Measurements from ENCODE around the gene HASPIN. TPM values are rescaled to one million over a fixed set of nuclear protein-coding genes. Genes with fewer than 3 reads are reported as not detected.
"Not testable (repeated sequence)": the region's sequence is repeated elsewhere in the genome, so short reads cannot be mapped to it uniquely, and the experiment has no call there.

Gene HASPIN
- polyA plus RNA-seq, 1 donor (not counting 4 experiments of a cell fraction or from before 2014, with no cell fraction given): 3.5 TPM

DNA sequence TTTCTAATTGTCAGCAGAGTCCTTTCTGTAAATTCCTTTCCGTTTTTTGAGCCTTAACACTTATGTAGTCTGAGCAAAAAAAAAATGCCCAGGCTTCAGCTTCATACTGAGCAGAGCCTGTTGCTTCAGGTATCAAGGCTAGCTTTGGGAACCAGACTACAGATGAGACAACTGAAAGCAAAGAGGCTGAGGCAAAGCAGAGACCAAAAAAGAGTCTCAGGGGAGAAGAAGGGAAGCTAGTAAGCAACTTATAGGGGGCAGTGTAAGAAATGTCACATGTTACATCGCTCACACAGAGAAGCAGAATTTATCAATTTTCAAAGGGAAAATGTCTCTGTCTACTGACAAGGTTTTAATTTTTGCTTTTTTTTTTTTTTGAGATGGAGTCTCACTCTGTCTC is 3.3 kb downstream of the HASPIN start:
- FAIRE-seq: no peak
- Histone ChIP-seq H3K4me3 (ENCODE audit: control insufficient read depth in 2 of 3, extremely low read depth in 1 of 3, insufficient read depth in 2 of 3, low read depth in 1 of 3, low read length in 3 of 3) (no peak overlapping the region), H3K36me3 (ENCODE audit: control insufficient read depth in 2 of 2, extremely low read depth in 1 of 2, insufficient read depth in 2 of 2, low read length in 2 of 2) (peaks cover 0 to 30% of the 10 kb centered on the region in 2 experiments), H3K27ac (ENCODE audit: control insufficient read depth, insufficient read depth, low read length) (no peak overlapping the region), H3K4me2 (ENCODE audit: control insufficient read depth, extremely low read depth, insufficient read depth, low read depth, low read length) (no peak overlapping the region), H3K27me3 (ENCODE audit: control insufficient read depth, extremely low read depth, insufficient read depth, low read length) (no peaks in the 10 kb centered on the region), H3K4me1 (ENCODE audit: control insufficient read depth, extremely low read depth, insufficient read depth, low read length) (peaks cover 17% of the 10 kb centered on the region), H3K9me3 (ENCODE audit: control insufficient read depth, low read depth, low read length) (no peaks in the 10 kb centered on the region), H3K9me1 (ENCODE audit: control insufficient read depth, extremely low read depth, insufficient read depth, low read length) (peaks cover 2% of the 10 kb centered on the region), H3K79me2 (ENCODE audit: control insufficient read depth, insufficient read depth, low read length) (peaks cover 42% of the 10 kb centered on the region), H3K9ac (ENCODE audit: control insufficient read depth, extremely low read depth, insufficient read depth, low read length) (no peak overlapping the region), H4K20me1 (ENCODE audit: control insufficient read depth, extremely low read depth, insufficient read depth, low read length) (no peaks in the 10 kb centered on the region), H2AFZ (ENCODE audit: control insufficient read depth, low read length) (no peak overlapping the region)
- dilution Hi-C loops (cut with MboI; ENCODE audit: extremely low pct_ligation_motif_present, low sequenced_read_pairs): no loop called here
- no peak for DNase-seq (ENCODE audit: low read depth, low spot score)
- no peak for TF ChIP-seq EZH2 (IDR thresholded peaks at IDR 0.05; ENCODE audit: low read length)
- TF ChIP-seq, protein P1, sequence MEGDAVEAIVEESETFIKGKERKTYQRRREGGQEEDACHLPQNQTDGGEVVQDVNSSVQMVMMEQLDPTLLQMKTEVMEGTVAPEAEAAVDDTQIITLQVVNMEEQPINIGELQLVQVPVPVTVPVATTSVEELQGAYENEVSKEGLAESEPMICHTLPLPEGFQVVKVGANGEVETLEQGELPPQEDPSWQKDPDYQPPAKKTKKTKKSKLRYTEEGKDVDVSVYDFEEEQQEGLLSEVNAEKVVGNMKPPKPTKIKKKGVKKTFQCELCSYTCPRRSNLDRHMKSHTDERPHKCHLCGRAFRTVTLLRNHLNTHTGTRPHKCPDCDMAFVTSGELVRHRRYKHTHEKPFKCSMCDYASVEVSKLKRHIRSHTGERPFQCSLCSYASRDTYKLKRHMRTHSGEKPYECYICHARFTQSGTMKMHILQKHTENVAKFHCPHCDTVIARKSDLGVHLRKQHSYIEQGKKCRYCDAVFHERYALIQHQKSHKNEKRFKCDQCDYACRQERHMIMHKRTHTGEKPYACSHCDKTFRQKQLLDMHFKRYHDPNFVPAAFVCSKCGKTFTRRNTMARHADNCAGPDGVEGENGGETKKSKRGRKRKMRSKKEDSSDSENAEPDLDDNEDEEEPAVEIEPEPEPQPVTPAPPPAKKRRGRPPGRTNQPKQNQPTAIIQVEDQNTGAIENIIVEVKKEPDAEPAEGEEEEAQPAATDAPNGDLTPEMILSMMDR (optimal IDR thresholded peaks at IDR 0.05 in 1 of 3, IDR thresholded peaks at IDR 0.05 in 1 of 3, conservative IDR thresholded peaks at IDR 0.05 in 1 of 3; ENCODE audit: extremely low read depth in 1 of 3, insufficient read depth in 2 of 3, low read length in 3 of 3): no peak

DNA sequence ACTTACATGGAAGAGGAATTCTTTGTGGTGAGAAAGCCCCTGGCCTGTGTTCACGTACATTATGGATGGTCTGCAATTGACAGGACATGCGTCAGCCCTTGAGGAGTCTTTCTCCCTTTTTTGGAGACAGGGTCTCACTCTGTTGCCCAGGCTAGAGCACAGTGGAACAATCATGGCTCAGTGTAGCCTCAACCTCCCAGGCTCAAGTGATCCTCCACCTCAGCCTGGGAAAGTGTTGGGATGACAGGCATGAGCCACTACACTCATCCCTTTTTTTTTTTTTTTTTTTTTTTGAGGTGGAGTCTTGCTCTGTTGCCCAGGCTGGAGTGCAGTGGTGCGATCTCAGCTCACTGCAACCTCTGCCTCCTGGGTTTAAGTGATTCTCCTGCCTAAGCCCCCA is 4.4 kb downstream of the HASPIN start:
- DNase-seq (ENCODE audit: low read depth, low spot score); dilution Hi-C loops (cut with MboI; ENCODE audit: extremely low pct_ligation_motif_present, low sequenced_read_pairs); H3K9me1 ChIP-seq (ENCODE audit: control insufficient read depth, extremely low read depth, insufficient read depth, low read length); H2AFZ ChIP-seq (ENCODE audit: control insufficient read depth, low read length); H3K9ac ChIP-seq (ENCODE audit: control insufficient read depth, extremely low read depth, insufficient read depth, low read length); FAIRE-seq; H3K9me3 ChIP-seq (ENCODE audit: control insufficient read depth, low read depth, low read length); H3K4me2 ChIP-seq (ENCODE audit: control insufficient read depth, extremely low read depth, insufficient read depth, low read depth, low read length); H3K27ac ChIP-seq (ENCODE audit: control insufficient read depth, insufficient read depth, low read length); H4K20me1 ChIP-seq (ENCODE audit: control insufficient read depth, extremely low read depth, insufficient read depth, low read length); H3K4me3 ChIP-seq (ENCODE audit: control insufficient read depth in 2 of 3, extremely low read depth in 1 of 3, insufficient read depth in 2 of 3, low read depth in 1 of 3, low read length in 3 of 3); H3K27me3 ChIP-seq (ENCODE audit: control insufficient read depth, extremely low read depth, insufficient read depth, low read length); H3K4me1 ChIP-seq (ENCODE audit: control insufficient read depth, extremely low read depth, insufficient read depth, low read length): not testable (repeated sequence)
- Histone ChIP-seq H3K79me2 (ENCODE audit: control insufficient read depth, insufficient read depth, low read length) (peaks cover 34% of the 10 kb centered on the region), H3K36me3 (ENCODE audit: control insufficient read depth in 2 of 2, extremely low read depth in 1 of 2, insufficient read depth in 2 of 2, low read length in 2 of 2) (peaks cover 0 to 23% of the 10 kb centered on the region in 2 experiments)

DNA sequence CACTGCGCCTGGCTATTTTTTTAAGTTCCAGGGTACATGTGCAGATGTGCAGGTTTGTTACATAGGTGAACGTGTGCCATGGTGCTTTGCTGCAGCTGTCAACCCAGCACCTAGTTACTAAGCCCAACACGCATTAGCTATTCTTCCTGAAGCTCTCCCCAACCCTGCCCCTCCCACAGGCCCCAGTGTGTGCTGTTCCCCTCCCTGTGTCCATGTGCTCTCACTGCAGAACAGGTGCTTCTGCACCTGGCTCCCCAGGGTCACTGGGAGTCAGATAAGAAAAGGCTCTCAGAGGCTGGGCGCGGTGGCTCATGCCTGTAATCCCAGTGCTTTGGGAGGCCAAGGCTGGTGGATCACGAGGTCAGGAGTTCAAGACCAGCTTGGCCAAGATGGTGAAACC is 6.2 kb downstream of the HASPIN start:
- Histone ChIP-seq H3K27me3 (ENCODE audit: control insufficient read depth, extremely low read depth, insufficient read depth, low read length) (no peaks in the 10 kb centered on the region), H3K36me3 (ENCODE audit: control insufficient read depth in 2 of 2, extremely low read depth in 1 of 2, insufficient read depth in 2 of 2, low read length in 2 of 2) (peaks cover 0 to 23% of the 10 kb centered on the region in 2 experiments), H3K79me2 (ENCODE audit: control insufficient read depth, insufficient read depth, low read length) (peaks cover 18% of the 10 kb centered on the region), H3K4me3 (ENCODE audit: control insufficient read depth in 2 of 3, extremely low read depth in 1 of 3, insufficient read depth in 2 of 3, low read depth in 1 of 3, low read length in 3 of 3) (no peak overlapping the region), H3K9me1 (ENCODE audit: control insufficient read depth, extremely low read depth, insufficient read depth, low read length) (no peaks in the 10 kb centered on the region), H3K9ac (ENCODE audit: control insufficient read depth, extremely low read depth, insufficient read depth, low read length) (no peak overlapping the region), H3K4me2 (ENCODE audit: control insufficient read depth, extremely low read depth, insufficient read depth, low read depth, low read length) (no peak overlapping the region), H3K9me3 (ENCODE audit: control insufficient read depth, low read depth, low read length) (no peaks in the 10 kb centered on the region), H2AFZ (ENCODE audit: control insufficient read depth, low read length) (no peak overlapping the region), H3K27ac (ENCODE audit: control insufficient read depth, insufficient read depth, low read length) (no peak overlapping the region), H3K4me1 (ENCODE audit: control insufficient read depth, extremely low read depth, insufficient read depth, low read length) (peaks cover 4% of the 10 kb centered on the region), H4K20me1 (ENCODE audit: control insufficient read depth, extremely low read depth, insufficient read depth, low read length) (no peaks in the 10 kb centered on the region)
- FAIRE-seq (no peak), DNase-seq (ENCODE audit: low read depth, low spot score) (no peak)
- dilution Hi-C loops (cut with MboI; ENCODE audit: extremely low pct_ligation_motif_present, low sequenced_read_pairs): no loop called here
- TF ChIP-seq, protein P1 (optimal IDR thresholded peaks at IDR 0.05 in 1 of 3, IDR thresholded peaks at IDR 0.05 in 1 of 3, conservative IDR thresholded peaks at IDR 0.05 in 1 of 3; ENCODE audit: extremely low read depth in 1 of 3, insufficient read depth in 2 of 3, low read length in 3 of 3): no peak
- no peak for TF ChIP-seq EZH2 (IDR thresholded peaks at IDR 0.05; ENCODE audit: low read length)
